Measurements from ENCODE around the gene SMYD3.

SMYD3 gene

DNA sequence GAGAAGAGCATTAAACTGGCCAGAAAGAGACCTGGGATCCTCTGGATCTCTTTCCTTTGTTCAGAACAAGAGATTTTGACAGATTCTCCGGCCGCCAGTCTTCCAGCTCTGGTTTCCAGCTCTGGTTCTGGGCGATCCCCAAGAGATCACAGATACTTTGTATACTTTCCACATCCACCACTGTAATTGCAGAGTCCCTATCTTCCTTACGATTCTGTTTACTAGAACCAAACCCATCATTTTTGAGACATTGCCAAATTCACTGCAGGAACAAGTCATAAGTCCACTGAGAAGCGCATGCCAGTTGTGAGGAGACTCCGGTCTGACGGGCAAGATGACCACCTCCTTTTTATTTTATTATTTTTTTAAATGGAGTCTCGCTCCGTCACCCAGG, 505.2 kb downstream of the SMYD3 start:
- DNase-seq = peak; percentile 40

DNA sequence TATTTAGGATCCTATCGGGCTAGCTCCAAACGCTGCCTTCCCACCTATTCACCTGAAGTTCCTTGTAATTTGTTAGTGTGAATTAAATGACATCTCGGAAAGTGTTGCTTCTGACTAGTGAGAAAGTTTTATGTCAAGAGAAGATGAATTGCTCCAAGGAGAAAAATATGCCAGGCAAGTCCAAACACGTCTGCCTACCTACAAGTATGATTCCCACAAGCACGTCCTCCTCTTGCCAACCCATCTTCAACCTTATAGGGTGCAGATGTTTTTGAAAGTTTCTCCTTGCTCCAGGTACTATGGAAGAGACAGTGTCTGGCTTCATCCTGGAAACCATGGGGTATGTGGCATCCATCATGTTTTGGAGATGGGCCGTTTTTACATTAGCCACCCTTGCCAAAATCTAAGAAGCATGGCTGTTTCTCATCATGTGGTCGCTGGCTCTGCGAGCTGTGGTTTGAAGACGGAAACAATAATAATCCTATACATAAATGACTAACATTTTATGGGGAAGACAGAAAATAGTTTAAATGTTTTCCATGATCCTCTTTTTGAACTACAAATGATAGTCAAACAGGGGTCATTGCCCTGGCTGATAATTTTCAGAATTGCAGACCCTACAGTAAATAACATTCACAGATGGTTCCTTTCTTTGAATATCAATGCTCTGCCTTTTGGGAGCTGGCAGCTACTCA, 505.8 kb downstream of the SMYD3 start:
- peak; percentile 66 for DNase-seq

DNA sequence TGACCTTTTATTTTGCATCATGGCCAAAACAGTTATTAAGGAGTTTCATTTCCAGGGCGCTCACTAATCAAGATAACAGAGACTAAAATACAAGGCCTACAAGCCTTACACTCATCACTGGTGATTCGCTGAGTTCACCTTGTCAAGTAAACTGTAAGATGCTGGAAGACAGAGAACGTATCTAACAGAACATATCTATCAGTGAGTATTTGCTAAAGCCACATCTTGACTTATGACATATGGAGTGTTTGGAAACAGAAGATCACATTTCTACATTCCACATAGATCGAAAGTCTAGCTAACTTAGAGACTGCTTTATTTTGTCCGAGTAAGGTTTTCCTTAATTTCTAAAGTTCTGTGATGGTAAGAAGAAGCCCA, 506.5 kb downstream of the SMYD3 start:
- no peak for DNase-seq

DNA sequence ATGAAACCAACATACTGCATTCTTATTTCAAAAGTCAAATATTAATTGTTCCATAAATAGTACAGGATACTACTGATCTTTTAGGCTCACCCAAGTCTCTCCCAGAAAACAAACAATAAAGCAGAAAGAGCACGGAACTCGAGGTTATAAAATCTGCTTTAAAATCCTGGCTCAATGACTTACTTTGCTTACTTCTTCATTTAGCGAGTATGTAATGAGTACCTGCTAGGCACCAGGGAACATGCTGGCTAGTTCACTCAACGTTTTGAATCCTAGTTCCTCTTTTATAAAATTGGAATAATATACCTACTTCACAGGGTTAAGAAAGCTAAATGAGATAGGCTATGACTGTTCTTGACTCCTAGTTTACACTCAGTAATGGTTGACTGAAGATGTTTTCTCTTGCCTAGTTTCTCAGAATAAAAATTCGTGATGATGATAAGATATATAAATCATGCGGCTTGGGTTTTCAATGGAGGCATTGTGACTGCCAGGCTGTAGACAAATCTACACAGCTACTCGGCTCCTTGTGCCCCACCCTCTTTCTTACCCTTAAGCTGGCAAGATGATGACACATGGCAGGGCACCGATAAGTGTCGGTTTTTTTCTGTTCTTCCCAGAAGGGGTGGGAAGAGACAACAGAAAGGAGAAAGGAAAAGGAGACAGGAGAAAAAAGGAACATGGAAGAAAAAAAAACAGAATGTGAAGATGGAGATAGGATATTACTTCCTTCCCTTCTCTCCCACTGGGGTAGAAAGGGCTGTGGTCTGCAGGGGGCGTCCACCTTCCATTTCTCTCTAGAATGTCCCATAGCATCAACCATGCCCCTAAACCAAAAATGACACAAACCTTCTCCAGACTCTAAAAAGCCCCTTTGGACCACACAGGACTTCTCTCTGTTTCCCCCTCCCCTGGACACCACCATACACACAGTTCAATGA, 507.1 kb downstream of the SMYD3 start:
- DNase-seq = no peak

DNA sequence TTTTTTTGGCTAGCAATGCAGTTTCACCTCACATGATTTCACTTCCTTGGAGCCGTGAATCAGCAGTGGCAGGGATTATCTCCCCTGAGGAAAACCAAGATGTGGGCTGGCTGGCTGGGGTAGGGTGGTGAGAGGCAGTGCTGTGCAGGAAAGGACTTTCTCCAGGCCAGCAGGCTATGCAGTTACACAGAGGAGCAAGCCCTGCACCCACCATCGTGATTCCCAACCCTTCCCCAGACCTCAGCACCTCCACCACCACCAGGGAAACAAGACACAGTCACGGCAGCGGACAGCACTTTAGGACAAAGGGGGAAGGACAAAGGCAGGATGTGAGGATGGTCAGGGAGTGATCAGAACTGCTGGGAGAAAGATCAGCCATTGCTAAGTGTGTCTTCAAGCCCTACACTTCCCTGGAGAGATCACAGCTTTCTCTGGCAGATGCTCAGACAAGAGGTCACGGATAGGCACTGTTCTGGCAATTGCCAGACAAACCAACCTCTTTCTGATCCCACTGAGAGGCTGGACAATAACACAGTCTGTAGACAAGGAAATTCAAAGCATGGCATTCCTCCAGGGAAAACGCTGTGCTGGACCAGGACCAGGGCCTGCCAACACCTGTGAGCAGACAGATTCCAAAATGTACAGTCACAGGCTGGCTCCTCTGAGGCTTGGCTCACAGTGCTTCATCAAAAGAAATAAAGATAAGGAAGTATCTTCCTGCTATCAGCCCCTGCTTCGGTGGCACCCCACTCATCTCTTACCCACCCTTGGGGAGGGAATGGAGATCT, 509.4 kb downstream of the SMYD3 start:
- no peak for DNase-seq

DNA sequence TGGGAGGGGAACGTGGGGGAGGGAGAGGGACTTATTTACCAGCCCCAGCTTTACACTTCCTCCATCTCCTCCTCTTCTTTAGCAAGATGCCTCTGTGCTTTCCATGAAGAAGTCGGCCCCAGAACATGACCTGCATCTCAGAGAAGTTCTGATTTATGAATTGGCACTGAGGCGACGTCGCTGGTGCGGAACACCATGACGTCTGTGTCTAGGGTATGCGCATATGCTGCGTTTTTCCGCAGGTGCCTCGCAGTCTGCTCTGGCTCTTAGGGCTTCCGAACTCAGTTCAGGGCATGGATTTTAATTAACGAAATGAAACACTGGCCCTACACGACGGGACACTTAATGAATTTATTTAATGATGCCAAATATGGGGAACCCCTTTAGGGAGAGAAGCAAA, 510.3 kb downstream of the SMYD3 start:
- no peak for DNase-seq

DNA sequence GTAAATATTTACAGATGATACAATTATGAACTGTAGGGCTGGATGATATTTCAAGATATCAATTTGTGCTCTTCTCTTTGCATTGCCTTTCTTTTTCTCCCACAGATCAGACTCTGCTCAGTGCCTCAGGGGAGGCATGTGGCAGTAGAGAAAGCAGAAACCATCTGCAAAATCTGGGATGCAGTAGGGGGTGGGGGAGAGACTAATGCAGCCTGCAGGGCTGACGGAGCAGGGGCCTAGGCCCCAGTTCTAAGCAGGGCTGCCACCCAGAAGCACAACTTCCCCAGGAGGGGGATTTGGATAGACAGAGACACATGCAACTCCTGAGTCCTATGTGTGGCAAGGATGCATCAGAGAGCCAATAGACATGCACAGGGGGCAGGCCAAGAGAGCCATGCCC, 511.6 kb downstream of the SMYD3 start:
- DNase-seq = no peak

DNA sequence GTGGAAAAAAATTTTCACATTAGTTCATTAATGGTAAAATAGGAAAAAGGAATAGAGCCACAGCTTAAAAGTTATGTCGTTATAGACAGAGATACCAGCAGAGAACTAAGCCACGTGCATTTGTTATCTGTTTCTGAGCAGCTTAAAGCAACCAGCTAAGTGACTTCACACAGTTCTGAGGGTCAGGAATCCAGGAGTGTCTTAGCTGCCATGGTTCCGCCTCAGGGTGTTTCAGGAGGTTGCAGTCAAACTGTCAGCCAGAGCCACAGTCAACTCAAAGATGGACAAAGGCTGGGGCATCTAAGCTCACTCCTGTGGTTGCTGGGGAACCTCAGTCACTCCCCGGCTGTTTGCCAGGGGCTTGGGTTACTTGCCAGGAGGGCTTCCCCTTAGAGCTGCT, 515.8 kb downstream of the SMYD3 start:
- no peak for DNase-seq

DNA sequence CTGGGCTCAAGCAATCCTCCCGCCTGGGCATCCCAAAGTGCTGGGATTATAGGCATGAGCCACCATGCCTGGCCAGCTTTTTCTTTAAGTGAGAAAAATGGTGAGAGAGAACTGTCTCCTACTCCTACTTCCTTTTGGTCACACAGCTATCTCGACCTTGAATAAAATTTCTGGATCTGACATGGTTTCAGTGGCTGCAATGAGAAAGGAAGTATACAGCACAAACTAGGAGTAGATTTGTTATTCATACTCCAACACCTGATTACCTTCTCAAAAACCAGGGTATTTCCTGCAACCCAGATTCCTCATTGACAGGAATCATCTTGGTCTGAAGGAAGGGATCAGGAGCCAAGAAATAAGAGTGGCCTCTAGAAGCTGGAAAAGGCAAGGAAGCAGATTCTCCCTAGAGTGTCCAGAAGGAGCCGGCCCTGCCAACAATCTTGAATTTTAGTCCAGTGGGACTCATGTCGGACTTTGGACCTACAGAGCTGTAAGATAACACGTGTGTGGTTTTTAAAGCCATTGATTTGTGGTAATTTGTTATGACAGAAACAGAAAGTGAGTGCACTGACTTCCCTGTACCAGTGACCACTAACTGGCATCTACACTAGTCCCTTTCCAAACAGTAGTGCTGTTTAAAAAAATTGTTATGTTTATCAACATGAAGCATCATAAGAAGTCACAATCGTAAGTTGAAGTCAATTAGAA, 516.6 kb downstream of the SMYD3 start:
- DNase-seq = no peak

DNA sequence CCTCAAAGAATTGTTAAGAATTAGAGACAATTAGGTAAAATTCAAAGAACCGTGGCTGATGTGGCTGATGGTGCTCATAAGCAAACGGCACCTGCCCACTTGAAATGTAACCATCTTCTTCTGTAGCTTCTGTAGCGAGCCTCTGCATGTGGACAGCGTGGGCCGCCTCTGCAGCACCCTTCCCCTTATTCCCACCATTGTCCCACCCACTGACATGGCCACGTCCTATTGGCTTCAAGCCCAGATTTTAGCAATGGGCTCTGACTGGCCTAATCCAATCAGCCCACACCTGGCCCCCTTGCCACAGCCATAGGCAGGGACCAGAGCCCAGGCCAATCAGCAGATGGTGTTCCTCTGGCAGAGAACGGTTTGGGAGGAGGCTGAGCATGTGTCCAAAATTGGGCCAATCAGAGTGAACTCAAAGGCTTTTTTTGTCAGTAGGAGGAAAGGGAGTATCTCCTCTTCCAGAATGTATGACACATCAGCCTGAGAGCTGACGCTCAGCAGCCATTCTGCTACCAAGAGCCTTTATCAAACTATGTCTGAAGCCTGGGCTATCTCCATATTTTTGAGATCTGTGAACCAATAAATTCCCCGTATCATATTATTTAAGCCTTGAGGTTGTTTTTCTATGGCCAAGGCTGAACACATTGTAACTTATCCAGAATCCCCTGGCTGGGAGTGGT, 518.5 kb downstream of the SMYD3 start:
- no peak for DNase-seq

DNA sequence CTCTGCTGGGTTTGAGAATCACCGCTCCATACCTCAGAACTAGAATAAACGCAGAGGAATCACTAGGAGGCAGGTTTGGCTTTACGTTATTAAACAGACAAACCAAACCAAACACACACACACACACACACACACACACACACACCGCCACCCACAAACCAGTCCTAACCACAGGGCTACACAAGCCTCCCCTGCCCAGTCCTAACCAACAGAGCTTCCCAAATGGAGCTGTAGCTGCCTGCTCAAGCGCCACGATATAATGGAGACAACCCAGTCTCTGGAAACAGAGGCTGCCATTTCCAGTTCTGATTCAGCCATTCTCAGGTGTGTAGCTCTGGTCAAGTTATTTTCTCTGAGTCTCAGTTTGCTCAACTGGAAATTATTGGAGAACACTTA, 519.1 kb downstream of the SMYD3 start:
- DNase-seq = no peak

DNA sequence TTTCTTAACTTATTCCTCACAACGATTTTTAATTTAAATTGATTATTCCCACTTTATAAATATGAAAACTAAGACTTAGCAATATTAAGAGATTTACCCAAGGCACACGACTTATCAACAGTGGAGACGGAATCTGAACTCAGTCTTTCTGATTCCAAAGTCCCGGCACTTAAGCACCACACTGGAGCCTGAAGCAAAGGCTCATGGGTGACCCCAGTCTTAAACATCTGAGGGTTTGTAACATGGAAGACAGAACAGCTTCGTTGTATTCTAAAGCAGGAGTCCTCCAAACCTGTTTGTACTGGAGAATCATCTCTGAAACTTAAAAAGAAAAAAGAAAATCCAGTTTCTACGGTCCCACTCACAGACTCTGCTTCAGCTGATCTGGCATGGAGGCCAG, 519.5 kb downstream of the SMYD3 start:
- DNase-seq = no peak

DNA sequence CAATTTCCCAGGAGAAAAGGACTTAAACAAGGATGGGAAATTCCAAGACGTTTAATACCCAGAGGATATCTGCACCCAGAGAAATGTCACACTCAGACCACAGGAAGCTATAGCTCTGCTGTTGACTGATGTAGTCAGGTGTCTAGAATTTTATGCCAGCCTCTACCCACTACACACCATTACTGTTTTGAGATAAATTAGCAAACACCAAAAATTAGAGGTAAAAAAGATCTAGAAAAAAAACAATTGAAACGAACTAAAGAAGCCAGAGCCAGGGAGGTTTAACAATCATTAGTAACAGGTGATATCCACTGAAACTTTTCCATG, 519.9 kb downstream of the SMYD3 start:
- no peak for DNase-seq

DNA sequence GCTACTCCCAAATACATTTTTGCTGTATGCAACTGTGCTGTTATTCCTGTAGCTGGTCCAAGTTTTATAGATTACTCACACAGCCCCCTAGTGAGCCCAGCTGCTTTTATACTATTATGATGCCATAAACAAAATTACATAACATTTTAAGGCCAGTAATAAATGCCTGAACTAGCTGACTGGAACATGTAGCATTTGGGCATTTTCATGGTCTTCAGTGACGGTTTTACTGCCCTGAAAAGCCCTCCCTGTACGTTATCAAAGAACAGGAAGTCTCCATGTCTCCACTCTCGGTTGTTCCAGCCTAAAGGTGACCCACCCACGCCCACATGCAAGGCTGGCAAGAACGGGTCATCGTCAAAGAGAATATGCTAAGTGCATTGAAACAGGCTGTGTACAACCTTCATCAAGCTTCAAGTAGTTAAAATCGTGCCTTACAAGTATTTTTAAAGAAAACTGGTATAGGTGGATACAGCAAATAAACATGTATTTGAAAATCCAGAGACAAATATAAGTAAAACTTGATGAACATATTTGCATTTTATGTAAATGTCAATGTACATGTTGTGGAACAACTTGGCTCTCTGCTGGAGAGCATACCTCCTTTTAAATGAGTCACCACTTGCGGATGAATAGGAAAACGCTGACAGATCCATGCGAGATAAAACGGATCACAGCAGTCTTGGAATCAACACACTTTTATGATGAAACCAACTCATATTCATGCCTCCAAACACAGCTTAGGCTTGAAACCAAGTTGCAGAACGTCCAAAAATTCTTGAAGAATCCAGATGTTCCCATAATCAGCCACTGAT, 520.5 kb downstream of the SMYD3 start:
- DNase-seq = no peak

DNA sequence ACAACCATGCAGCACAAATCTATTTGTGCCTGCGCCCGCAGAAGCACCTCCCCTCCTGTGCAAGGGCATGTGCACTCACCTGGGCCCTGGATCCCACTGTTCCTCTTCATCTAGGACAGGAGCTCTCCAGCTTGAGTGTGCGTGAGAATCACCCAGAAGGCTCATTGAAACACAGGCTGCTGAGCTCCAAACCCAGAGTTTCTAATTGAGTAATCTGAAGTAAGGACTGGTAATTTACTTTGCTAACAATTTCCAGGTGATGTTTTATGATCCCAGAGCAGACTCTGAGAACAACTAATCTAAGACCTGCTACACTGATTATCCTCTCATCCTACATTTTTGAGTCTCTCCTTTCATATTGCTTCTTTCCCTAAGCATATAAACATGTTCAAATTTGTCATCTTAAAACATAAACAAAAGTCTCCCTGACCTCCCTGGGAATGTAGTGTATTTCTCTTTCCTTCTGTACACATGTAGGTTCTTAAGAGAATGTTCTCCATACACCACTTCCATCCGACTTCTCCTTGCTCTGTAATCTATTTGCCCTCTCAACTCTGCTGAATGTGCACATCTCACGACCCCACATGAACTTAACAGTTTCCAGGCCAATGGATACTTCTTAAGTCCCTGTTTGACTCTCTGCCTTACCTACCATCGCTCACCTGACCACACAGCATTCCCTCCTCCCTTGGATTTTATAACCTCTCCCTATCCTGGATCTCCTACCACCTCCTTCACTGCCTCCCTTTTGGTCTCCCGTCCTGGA, 522.5 kb downstream of the SMYD3 start:
- no peak for DNase-seq

DNA sequence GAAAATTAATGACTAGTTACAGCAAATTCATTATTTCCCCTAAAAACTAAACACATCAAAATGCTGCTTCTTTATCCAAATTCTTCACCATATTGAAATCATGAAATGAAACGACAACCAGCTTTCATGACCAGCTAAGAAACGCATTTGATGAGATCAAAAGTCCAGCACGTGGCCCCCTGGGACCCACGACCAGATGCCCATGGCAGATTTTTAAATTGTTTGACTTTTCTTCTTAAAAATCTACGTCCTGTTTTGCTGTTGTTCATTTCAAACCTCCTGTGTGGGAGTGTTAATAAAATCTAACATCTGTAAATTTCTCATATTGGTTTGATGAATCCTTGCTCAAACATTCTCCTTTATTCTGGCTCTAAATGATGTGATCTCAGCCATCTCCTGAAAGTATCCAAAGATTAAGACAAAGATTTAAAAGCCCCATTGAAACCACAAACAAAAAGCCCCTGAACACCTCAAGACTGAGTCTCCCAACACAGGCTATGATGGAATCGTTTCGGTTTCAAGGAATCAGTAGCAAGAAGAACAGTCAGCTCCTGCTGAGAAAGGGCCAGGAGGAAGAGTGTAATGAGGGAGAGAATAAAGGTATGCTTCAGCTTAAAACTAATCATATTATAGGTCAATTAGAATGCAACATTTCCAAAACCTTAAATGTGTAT, 523.6 kb downstream of the SMYD3 start:
- DNase-seq = no peak

DNA sequence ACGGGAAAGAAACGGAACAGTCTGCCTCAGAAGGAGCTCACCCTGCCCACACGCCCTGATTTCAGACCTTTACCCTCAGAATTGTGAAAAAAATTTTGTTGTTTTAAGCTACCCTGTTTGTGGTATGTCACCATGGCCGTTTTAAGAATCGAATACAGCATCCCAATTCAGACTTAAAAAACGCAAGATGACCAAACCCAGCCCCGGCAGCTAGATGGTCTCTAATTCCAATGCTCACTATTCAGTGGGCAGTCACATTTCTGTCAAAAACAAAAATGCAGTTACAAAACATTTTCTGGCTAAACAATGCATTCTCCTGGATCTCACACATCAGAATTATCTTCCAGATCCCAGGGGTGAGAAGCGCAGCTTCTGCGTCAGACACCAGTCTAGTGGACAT, 527.5 kb downstream of the SMYD3 start:
- DNase-seq = no peak

DNA sequence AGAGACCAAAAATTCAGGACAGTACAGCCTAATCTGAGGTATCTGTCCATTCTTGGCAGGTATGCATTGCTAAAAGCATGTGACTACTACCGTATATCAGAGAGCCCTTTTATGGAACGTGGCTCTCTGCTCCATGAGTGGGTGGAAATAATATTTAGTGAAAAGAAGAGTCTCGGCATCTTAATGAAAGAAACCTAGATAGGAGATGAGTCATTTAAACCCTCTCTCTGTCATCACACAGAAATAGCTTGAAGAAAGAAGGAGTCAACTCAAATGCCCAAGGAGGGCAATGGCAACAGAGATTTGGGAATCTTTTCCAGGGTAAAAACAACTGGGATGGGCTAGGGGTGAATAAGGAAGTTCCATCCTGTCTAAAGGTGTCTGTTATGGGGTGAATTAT, 528.2 kb downstream of the SMYD3 start:
- DNase-seq = no peak

DNA sequence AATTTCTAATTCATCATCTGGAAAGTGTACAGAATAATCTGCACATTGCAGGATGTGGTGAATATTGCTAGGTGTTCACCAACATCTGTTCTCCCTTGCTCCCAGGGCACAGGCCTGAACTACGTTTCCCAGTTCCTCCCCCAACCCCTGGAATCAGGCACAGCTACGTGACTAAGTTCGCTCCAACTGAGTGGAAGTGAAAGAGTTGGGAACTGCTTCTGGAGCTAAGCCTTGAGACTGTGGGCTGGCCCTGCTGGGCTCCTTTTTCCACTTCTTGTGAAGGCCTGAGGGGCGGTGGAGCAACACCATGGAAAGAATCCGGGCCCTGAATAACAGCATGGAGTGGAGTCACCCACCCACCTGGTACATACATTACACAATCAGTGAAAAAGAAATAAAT, 534.6 kb downstream of the SMYD3 start:
- no peak for DNase-seq

DNA sequence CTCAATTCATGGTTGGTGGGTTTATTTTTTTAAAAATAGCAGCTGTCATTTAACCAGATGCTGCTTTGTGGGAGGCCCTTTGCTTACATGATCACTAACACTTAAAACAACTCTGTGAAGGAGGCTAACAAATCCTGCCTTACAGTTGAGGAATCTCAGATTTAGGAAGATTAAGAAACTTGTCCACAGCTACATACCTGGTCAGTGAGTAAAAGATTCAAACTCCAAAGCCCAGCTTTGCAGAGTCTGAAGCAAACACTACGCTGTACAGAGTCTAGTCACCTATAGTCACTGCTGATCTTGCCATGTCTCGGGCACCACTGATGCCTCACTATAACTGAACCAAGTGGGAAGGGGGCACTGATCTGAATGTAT, 535.4 kb downstream of the SMYD3 start:
- no peak for DNase-seq

Measured in femur (tissue), 1 donor.